IgD-negative memory B cell (primary cell): ENCODE measurements around the gene SIRT6. TPM values are rescaled to one million over a fixed set of nuclear protein-coding genes. Genes with fewer than 3 reads are reported as not detected.
A peak's percentile ranks its signal among the peaks of the same experiment; 100 is the strongest.

Experiments
- H3K27ac Mint-ChIP-seq, 3 donors: one replicate each; pipeline ENCODE4 v1.8.0; 2020 to 2022; ENCODE audit warnings: mild to moderate bottlenecking in 3 of 3, mixed read lengths in 3 of 3, moderate library complexity in 1 of 3
- H3K27me3 Mint-ChIP-seq: one replicate; pipeline ENCODE4 v1.8.0; 2021; ENCODE audit warnings: mixed read lengths
- H3K36me3 Mint-ChIP-seq: one replicate; pipeline ENCODE4 v1.8.0; 2020; ENCODE audit warnings: mild to moderate bottlenecking, mixed read lengths
- H3K4me1 Mint-ChIP-seq, 3 donors: one replicate each; pipeline ENCODE4 v1.8.0; 2020 to 2022; ENCODE audit warnings: mixed read lengths in 3 of 3, mild to moderate bottlenecking in 1 of 3
- H3K4me3 Mint-ChIP-seq, 4 donors: one replicate each; pipeline ENCODE4 v1.8.0; 2020 to 2022; ENCODE audit warnings: mild to moderate bottlenecking in 4 of 4, mixed read lengths in 4 of 4, moderate library complexity in 3 of 4
- H3K9me3 Mint-ChIP-seq, 3 donors: one replicate each; pipeline ENCODE4 v1.8.0; 2020 to 2021; ENCODE audit warnings: mixed read lengths in 3 of 3, mild to moderate bottlenecking in 1 of 3
- polyA plus RNA-seq: library from polyadenylated mRNA; unstranded; fragments of 300-500 nt; fragmentation: Illumina TruSeq; gene quantifications from one replicate; pipeline ENCODE4 v1.2.3, GENCODE V29; 2021

SIRT6 gene
- polyA plus RNA-seq, 1 donor from 2014 or later: 4.8 TPM

GRCh38 chr19:4213116-4213515 lies 30.8 kb upstream of the SIRT6 start:
- H3K4me3 Mint-ChIP-seq: peak overlapping the region in 1 of 4 donors; percentile 56
- H3K27me3 Mint-ChIP-seq: peaks cover 7% of the 10 kb centered on the region
- no peaks in the 10 kb centered on the region for H3K36me3 Mint-ChIP-seq
- no peaks in the 10 kb centered on the region for H3K9me3 Mint-ChIP-seq
- peaks cover 11 to 14% (median 11%) of the 10 kb centered on the region in 3 donors for H3K4me1 Mint-ChIP-seq
- peak overlapping the region in 1 of 3 donors; percentile 84 for H3K27ac Mint-ChIP-seq

GRCh38 chr19:4210166-4210731 lies 27.9 kb upstream of the SIRT6 start:
- Mint-ChIP-seq H3K4me1 (peaks cover 11 to 12% (median 11%) of the 10 kb centered on the region in 3 donors), H3K4me3 (no peak overlapping the region), H3K9me3 (no peaks in the 10 kb centered on the region), H3K36me3 (no peaks in the 10 kb centered on the region), H3K27me3 (peaks cover 10% of the 10 kb centered on the region), H3K27ac (no peak overlapping the region)

GRCh38 chr19:4208385-4209094 lies 26.2 kb upstream of the SIRT6 start:
- Mint-ChIP-seq H3K36me3 (no peaks in the 10 kb centered on the region), H3K27ac (no peak overlapping the region), H3K4me3 (peak overlapping the region in 1 of 4 donors; percentile 27), H3K4me1 (peaks cover 4 to 5% (median 4%) of the 10 kb centered on the region in 3 donors), H3K9me3 (no peaks in the 10 kb centered on the region), H3K27me3 (peaks cover 11% of the 10 kb centered on the region)

- Mint-ChIP-seq H3K36me3 (no peaks in the 10 kb centered on the region), H3K4me1 (peaks cover 4 to 5% (median 5%) of the 10 kb centered on the region in 3 donors), H3K4me3 (no peak overlapping the region), H3K27ac (peak overlapping the region in 1 of 3 donors; percentile 57), H3K27me3 (peaks cover 6% of the 10 kb centered on the region), H3K9me3 (no peaks in the 10 kb centered on the region)
These were observed 24.6 kb upstream of the SIRT6 start for GRCh38 chr19:4206818-4207484.

- Mint-ChIP-seq H3K4me1 (peaks cover 5 to 18% (median 12%) of the 10 kb centered on the region in 3 donors), H3K36me3 (no peaks in the 10 kb centered on the region), H3K4me3 (no peak overlapping the region), H3K27ac (no peak overlapping the region), H3K27me3 (peaks cover 27% of the 10 kb centered on the region), H3K9me3 (peaks cover 0 to 4% (median 3%) of the 10 kb centered on the region in 3 donors)
These were observed 19.4 kb upstream of the SIRT6 start for GRCh38 chr19:4201798-4202197.

DNA sequence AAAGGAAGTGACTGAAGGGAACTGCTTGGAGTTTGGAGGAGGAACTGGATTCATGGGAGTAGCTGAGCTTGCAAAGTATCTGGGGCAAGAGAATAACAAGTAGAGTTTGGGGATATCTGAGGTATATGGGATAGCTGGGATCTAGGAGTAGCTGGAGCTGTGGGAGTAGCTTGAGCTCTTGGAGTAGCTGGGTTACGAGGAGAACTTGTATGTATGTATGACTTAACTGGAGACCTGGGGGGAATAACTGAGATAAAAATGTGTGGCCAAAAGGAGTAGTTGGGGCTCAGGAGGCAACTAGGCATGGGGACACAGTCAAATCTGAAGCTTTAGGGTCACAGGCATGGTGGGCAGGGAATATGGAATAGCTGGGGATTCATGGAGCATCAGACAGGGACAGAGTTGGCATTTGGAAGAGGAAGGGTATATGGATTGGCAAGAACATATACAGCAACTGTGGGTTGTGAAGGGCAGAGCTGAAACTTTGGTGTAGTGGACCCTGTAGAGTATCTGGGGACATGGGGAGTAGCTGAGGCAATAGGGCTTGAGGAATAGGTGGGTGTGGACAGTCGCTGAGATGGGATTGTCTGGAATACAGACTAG lies 18.7 kb upstream of the SIRT6 start:
- no peaks in the 10 kb centered on the region for H3K36me3 Mint-ChIP-seq
- peaks cover 34% of the 10 kb centered on the region for H3K27me3 Mint-ChIP-seq
- H3K9me3 Mint-ChIP-seq: peaks cover 0 to 4% (median 3%) of the 10 kb centered on the region in 3 donors
- H3K4me3 Mint-ChIP-seq: no peak overlapping the region
- peaks cover 5 to 18% (median 12%) of the 10 kb centered on the region in 3 donors for H3K4me1 Mint-ChIP-seq
- peak overlapping the region in 2 of 3 donors; percentile 3 to 14 for H3K27ac Mint-ChIP-seq

DNA sequence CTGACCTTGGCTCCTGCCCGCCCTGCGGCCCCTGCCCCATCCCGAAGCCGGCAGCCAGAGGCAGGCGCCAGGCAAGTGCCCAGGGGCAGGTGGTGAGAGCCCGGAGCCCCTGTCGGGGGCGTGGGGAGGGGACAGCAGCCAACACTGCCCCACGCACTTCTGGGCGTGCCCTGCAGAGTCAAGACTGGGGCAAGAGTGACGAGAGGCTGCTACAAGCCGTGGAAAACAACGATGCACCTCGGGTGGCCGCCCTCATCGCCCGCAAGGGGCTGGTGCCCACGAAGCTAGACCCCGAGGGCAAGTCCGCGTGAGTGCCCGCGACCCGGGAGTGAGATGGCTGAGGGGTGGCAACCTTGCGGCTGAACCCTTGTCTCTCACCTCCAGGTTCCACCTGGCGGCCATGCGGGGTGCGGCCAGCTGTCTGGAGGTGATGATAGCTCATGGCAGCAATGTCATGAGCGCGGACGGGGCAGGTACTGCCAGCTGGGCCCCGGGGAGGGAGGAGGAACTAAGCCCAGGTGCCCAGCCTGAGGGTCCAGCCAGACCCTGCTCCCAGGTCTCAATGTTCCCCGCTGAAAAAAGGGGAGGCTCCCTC lies 17.4 kb upstream of the SIRT6 start:
- Mint-ChIP-seq H3K4me1 (peaks cover 5 to 18% (median 12%) of the 10 kb centered on the region in 3 donors), H3K27me3 (peaks cover 46% of the 10 kb centered on the region), H3K4me3 (no peak overlapping the region), H3K27ac (no peak overlapping the region), H3K9me3 (peaks cover 0 to 4% (median 3%) of the 10 kb centered on the region in 3 donors), H3K36me3 (no peaks in the 10 kb centered on the region)

GRCh38 chr19:4198467-4199126 lies 16.2 kb upstream of the SIRT6 start:
- Mint-ChIP-seq H3K27ac (peak overlapping the region in 2 of 3 donors; percentile 53 to 92), H3K4me3 (peak overlapping the region in 1 of 4 donors; percentile 19), H3K9me3 (peaks cover 0 to 4% (median 3%) of the 10 kb centered on the region in 3 donors), H3K27me3 (peaks cover 51% of the 10 kb centered on the region), H3K36me3 (peaks cover 1% of the 10 kb centered on the region), H3K4me1 (peaks cover 0 to 15% (median 8%) of the 10 kb centered on the region in 3 donors)

DNA sequence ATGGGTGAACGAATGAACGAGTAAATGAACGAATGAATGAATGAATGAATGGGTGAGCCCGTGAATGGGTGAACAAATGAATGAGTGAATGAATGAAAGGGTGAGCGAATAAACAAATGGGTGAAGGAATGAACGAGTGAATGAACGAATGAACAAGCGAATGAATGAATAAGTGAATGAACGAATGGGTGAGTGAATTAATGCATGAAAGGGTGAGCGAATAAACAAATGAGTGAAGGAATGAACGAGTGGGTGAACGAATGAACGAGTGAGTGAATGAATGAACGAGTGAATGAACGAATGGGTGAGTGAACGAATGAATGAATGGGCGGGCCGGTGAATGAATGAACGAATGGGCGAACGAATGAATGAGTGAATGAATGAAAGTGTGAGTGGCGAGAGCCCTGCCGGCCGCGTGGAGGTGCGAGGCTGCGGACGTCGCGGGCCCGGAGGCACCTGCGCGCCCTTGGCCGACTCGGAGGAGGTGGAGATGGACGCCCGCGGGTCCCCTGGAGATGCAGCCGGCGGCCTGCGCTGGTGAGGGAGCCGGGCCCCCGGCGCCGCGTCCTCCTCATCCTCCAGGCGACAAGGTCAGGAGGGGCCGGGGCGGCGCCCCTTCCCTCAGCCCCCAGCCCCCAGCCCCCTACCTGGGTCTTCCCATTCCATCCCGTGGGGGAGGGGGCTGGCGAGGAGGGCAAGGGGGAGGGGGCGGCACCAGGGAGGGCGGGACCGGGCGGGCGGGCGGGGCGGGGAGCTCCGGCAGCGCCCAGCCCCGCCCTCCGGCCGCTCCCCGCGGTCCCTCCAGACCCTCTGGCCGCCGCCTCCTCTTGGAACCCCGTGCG lies 15.5 kb upstream of the SIRT6 start:
- peaks cover 0 to 4% (median 3%) of the 10 kb centered on the region in 3 donors for H3K9me3 Mint-ChIP-seq
- H3K4me3 Mint-ChIP-seq: no peak overlapping the region
- H3K27ac Mint-ChIP-seq: peak overlapping the region in 2 of 3 donors; percentile 72 to 96
- peaks cover 55% of the 10 kb centered on the region for H3K27me3 Mint-ChIP-seq
- peaks cover 0 to 15% (median 10%) of the 10 kb centered on the region in 3 donors for H3K4me1 Mint-ChIP-seq
- peaks cover 1% of the 10 kb centered on the region for H3K36me3 Mint-ChIP-seq

- H3K9me3 Mint-ChIP-seq: peaks cover 0 to 4% (median 3%) of the 10 kb centered on the region in 3 donors
- H3K27me3 Mint-ChIP-seq: peaks cover 55% of the 10 kb centered on the region
- peaks cover 0 to 15% (median 9%) of the 10 kb centered on the region in 3 donors for H3K4me1 Mint-ChIP-seq
- H3K4me3 Mint-ChIP-seq: peak overlapping the region in 1 of 4 donors; percentile 27
- H3K36me3 Mint-ChIP-seq: peaks cover 1% of the 10 kb centered on the region
- H3K27ac Mint-ChIP-seq: peak overlapping the region in 2 of 3 donors; percentile 87 to 96
These were observed 14.9 kb upstream of the SIRT6 start for GRCh38 chr19:4197228-4197624.

DNA sequence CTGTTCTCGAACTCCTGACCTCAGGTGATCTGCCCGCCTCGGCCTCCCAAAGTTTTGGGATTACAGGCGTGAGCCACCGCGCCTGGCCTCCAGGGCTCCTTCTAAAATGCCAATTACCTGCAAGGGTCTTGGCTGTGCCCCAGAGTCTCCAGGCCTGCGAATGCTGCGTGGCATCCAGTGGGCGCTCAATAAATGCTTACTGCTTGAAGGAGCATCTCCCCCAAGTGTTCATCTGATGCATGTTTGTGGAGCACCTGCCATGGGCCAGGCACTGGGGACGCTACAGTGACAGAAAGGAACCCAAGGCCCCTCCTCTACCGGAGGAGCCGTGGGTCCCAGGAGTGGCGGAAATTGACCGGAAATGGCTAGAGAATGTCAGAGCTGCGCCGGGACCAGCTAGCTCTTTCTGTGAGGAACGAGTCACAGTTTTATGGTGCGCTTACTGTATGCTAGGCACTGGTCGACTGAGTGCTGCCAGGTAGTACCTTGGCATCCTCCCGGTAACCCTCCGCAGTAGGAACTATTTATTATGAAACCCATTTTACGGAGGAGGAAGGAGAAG lies 14.3 kb upstream of the SIRT6 start:
- Mint-ChIP-seq H3K27ac (peak overlapping the region in 1 of 3 donors; percentile 96), H3K27me3 (peaks cover 55% of the 10 kb centered on the region), H3K36me3 (peaks cover 1% of the 10 kb centered on the region), H3K4me1 (peaks cover 0 to 15% (median 7%) of the 10 kb centered on the region in 3 donors), H3K4me3 (peak overlapping the region in 1 of 4 donors; percentile 27), H3K9me3 (peaks cover 0 to 4% (median 3%) of the 10 kb centered on the region in 3 donors)

DNA sequence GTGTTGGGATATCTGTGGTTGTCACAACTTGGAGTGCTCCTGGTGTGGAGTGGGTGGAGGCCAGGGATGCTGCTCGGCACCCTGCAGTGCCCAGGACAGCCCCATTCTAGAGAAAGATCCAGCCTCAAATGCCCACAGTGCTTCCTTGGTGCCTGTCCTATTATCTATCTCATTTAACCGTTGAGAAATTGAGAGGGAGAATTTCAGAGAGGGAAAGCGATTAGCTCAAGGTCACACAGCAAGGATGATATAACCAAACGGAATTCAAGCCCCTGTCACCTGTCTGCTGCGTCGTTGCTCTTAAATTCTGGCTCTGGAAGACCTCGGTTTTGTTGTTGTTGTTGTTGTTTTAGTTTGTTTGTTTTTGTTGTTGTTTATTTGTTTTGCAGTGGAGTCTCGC lies 13.6 kb upstream of the SIRT6 start:
- peaks cover 54% of the 10 kb centered on the region for H3K27me3 Mint-ChIP-seq
- H3K36me3 Mint-ChIP-seq: peaks cover 1% of the 10 kb centered on the region

GRCh38 chr19:4194353-4194752 lies 12.0 kb upstream of the SIRT6 start:
- Mint-ChIP-seq H3K4me1 (peaks cover 0 to 15% (median 7%) of the 10 kb centered on the region in 3 donors), H3K4me3 (no peak overlapping the region), H3K27ac (peak overlapping the region in 1 of 3 donors; percentile 67), H3K27me3 (peaks cover 54% of the 10 kb centered on the region), H3K9me3 (peaks cover 0 to 3% (median 1%) of the 10 kb centered on the region in 3 donors), H3K36me3 (peaks cover 1% of the 10 kb centered on the region)

More for the DNA sequence above, 13.6 kb upstream of the SIRT6 start:
- Mint-ChIP-seq H3K9me3 (peaks cover 0 to 3% (median 3%) of the 10 kb centered on the region in 3 donors), H3K4me3 (peak overlapping the region in 1 of 4 donors; percentile 43), H3K4me1 (peaks cover 0 to 15% (median 7%) of the 10 kb centered on the region in 3 donors), H3K27ac (no peak overlapping the region)
